Midbrain (tissue), 1 donor: Measurements from ENCODE around the gene UCN2.
A peak's percentile ranks its signal among the peaks of the same experiment; 100 is the strongest.
"Not testable (repeated sequence)": the region's sequence is repeated elsewhere in the genome, so short reads cannot be mapped to it uniquely, and the experiment has no call there.

Experiments
- DNase-seq: peaks from one replicate; lab custom pipeline; 2025; lab: John Stamatoyannopoulos, UW

The UCN2 gene

GRCh38 chr3:48536116-48536515, 27.5 kb downstream of the UCN2 start:
- DNase-seq, result no peak

- DNase-seq, result no peak
Observed at GRCh38 chr3:48535578-48535977, 28.0 kb downstream of the UCN2 start.

GRCh38 chr3:48532977-48533337, 30.6 kb downstream of the UCN2 start:
- no peak for DNase-seq

GRCh38 chr3:48532271-48532976, 31.2 kb downstream of the UCN2 start:
- DNase-seq, result peak; percentile 75

GRCh38 chr3:48530701-48531100, 32.9 kb downstream of the UCN2 start:
- DNase-seq, result not testable (repeated sequence)

- DNase-seq, result no peak
Observed at GRCh38 chr3:48528754-48529153, 34.8 kb downstream of the UCN2 start.

GRCh38 chr3:48528048-48528447, 35.5 kb downstream of the UCN2 start:
- no peak for DNase-seq

- DNase-seq, result no peak
Observed at GRCh38 chr3:48524970-48525369, 38.6 kb downstream of the UCN2 start.

- no peak for DNase-seq
Observed at GRCh38 chr3:48521635-48522034, 41.9 kb downstream of the UCN2 start.

- DNase-seq, result no peak
Observed at GRCh38 chr3:48519277-48519643, 44.3 kb downstream of the UCN2 start.

- no peak for DNase-seq
Observed at GRCh38 chr3:48518638-48519276, 44.8 kb downstream of the UCN2 start.

GRCh38 chr3:48518069-48518468, 45.5 kb downstream of the UCN2 start:
- DNase-seq, result no peak

GRCh38 chr3:48516571-48516970, 47.0 kb downstream of the UCN2 start:
- DNase-seq, result no peak

GRCh38 chr3:48514431-48515227, 49.0 kb downstream of the UCN2 start:
- no peak for DNase-seq
